GM20431 (cell line): ENCODE measurements around the gene EMSY.

ENCODE experiments used
- in situ Hi-C: fragments of 300-500 bp; cut with MseI, MboI; formaldehyde crosslinking; loops from one replicate; pipeline ENCODE4 v1.15.0; 2020; ENCODE audit warnings: low sequenced_read_pairs; ENCODE audit not compliant: unreplicated experiment

EMSY gene

DNA sequence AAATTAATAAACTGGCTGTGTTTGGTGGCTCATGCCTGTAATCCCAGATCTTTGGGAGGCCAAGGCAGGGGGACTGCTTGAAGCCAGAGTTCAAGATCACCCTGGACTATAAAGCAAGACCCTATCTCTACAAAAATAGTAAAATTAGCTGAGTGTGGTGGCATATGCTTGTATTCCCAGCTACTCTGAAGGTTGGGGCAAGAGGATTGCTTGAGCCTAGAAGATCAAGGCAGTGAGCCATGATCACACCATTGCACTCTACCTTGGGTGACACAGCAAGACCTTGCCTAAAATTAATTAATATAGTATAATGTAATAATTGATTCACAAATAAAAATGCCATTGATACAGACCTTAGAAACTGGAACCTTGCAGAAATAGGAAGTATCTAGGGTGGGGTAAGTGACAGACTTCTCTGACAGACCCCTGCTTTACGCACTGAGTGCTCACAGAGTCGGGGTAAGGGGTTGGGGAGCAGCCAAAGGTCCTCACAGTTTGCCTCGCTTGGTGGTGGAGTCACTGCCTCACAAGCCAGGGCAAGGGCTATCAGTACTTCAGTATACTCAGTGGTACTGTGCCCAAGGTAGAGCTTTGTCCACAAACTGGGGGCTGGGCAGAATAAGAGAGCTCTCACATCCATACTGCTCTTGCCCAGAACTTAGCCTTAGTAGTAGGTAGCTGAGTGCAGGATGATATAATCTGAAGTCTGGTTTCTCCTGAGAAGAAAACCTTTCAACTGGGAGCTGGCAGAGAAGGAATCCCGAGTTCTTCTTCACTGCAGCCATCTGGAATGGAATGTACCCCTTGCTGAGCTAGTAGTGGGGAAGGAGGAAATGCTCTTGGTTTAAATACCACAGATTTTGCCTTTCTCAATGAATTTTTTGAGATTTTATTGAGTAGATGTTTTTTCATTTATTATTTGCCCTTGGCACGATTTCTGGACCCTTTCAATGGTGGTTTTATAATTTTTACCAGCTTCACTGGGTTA is 65.5 kb downstream of the EMSY start:
- in situ Hi-C loops: no loop called here

GRCh38 chr11:76512851-76513653 is 68.2 kb downstream of the EMSY start:
- in situ Hi-C loops: no loop called here

GRCh38 chr11:76513654-76514034 is 68.8 kb downstream of the EMSY start:
- in situ Hi-C loops: no loop called here

DNA sequence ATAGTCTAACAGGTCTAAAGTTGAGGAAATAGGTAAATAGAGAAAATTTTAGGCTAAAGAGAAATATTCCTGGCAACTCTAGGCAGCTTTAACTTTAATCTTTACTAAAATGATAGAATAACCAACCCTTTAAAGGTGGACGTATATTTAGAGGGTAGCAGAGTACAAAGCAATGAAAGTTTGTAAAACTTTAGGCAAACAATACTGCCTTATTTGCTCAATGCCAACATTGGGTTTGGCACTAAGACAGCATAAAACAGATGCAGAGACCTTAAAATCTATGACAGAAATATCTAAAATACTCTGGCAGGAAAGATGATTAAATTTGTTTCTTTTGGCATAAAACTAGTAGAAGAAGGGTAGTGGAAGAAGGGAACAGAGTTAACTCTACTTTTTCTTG is 70.7 kb downstream of the EMSY start:
- in situ Hi-C loops: no loop called here

DNA sequence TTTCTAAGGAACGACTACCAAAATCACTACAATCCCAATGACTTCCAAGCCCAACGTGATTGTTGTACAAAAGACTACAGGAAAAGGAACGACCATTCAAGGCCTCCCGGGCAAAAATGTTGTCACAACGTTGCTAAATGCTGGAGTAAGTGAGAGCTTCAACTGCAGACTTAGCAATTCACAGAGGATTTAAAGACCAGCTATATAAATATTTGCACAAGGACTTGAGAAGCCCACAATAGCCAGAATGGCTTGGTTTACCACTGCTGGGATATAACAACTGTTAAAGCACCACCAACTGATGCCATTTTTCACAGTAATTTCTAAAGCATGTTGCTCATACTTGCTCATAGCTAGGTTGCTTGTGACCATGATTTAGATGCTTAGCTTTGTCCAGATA is 78.3 kb downstream of the EMSY start:
- in situ Hi-C loops: no loop called here

DNA sequence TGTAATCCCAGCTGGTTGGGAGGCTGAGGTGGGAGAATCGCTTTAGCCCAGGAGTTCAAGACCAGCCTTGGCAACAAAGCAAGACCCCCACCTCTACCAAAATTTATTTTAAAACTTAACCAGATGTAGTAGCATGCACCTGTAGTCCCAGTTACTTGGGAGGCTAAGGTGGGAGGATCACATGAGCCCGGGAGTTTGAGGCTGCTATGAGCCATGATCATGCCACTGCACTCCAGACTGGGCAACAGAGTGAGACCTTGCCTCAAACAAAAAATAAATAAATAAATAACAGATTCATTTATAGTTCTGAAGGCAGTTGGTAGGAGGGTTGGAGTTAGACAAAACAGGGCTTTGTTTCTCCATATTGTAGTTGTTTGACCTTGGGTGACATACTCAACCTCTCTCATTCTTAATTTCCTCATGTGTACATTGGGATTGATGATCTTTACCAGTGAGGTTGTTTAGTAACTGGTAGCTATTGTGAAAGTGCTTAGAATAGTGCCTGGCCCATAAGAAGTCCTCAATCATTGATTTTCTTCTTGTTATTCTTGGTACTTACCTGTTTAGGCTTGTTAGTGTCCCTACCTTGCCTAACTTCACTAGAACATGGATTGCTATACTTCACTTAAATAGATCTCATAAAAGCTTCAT is 79.1 kb downstream of the EMSY start:
- in situ Hi-C loops: no loop called here

GRCh38 chr11:76524461-76524860 is 79.6 kb downstream of the EMSY start:
- in situ Hi-C loops: no loop called here

DNA sequence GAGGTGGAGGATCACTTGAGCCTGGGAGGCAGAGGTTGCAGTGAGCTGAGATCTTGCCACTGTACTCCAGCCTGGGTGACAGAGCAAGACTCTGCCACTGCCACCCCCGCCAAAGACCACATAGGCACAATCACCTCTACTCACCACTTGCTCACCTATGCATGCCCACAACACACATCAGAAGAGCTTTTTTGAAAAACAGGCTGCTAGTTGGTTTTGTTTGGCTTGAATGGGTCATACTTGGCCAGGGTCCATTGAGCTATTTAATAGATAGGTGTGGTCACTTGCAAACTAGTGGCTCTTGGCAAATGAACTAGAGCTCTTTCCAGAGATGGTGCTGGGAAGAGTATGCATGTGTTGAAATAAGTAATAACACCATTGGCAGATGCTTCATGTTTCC is 80.1 kb downstream of the EMSY start:
- in situ Hi-C loops: no loop called here

- in situ Hi-C loops: no loop called here
Observed at GRCh38 chr11:76526878-76527277, 82.1 kb downstream of the EMSY start.

DNA sequence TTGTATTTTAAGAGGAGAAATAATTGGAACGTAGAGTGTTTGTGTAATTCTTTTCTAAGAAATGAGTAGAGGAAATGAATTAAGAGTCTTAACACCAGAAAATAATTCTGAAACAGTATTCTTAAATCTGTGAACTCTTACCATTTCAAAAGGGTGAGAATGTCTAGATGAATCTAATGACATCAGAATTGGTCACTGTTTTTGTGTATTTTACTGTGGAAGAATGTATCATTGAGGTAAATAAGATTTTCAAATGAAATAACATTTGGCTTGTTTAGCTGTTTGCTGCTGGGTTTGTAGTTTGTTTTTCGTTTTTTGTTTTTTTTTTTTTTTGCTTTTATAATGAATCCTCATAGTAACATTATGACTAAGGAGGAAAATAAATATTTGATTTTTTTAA is 97.6 kb downstream of the EMSY start:
- in situ Hi-C loops: no loop called here

GRCh38 chr11:76543006-76543703 is 98.3 kb downstream of the EMSY start:
- in situ Hi-C loops: no loop called here

DNA sequence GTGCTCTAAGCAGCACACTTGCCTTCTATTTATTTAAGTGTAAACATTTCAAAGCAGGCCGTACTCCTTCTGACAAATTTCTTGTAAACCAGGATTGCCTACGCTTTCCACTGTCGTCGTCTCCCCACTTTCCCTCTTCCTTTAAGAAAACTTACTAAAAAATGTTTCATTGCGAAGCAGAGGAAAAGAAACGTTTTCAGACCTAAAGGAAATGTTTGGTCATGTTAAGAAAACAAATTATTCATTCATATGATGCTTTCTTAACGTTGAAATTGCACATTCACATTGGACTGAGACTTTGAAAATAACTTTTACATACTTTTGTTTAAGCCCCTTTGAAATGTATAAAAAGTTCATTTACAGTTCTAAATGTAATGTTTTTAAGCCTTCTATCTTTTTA is 106.0 kb downstream of the EMSY start:
- in situ Hi-C loops: no loop called here

- in situ Hi-C loops: no loop called here
Observed at GRCh38 chr11:76551400-76551799, 106.6 kb downstream of the EMSY start.

DNA sequence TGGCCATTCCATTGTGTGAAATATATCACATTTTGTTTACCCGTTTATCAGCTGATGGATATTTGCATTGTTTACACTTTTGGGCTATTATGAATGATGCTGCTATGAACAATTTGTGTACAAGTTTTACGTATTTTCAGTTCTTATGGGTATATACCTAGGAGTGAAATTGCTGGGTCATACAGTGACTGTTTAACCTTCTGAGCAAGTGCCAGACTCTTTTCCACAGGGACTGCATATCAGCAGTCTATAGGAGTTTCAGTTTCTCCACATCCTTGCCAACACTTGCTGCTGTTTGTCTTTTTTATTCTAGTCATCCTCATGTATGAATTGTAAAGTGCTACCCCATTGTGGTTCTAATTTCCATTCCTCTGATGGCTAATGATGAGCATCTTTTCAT is 108.2 kb downstream of the EMSY start:
- in situ Hi-C loops: no loop called here

DNA sequence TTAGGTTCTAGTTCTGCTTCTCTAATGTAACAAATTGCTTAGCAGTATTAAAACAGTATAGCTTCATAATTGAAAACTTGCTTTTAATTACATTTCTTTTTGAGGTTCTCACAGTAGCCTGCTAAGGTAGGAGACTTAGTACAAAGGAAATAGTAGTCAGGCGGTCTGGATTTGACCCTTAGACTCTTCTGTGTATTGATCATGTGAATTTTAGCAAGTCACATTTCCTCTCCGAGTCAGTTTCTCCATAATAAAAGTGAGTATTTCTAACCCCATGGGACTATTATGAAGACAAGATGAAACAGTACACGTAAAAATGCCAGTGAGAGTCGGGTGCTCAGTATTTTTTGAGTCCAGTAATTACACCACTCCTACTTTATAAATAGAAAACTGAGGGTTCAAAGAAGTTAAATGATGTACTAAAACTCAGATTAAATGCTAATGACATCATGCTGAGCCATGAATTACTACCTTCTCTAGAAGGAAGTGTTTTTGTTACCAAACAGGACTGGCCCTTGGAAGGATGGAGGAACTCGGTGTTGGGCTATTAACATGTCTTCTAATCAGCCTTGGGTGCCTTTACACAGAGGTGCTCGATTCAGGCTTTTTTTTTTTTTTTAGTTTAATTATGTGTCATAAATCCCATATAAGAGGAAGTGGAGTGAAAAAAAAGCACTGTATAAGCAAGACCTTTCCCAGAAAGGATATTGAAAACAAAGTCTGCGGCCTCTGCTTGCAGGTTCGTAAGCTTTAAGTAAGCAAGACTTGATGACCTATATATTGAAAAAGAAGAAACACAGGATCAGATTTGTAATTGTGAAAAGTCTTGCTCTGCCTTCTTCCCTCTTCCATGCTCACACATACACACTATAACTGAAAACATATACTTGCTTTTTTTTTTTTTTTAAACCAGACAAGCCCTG is 109.0 kb downstream of the EMSY start:
- in situ Hi-C loops: no loop called here

GRCh38 chr11:76554767-76555166 is 109.9 kb downstream of the EMSY start:
- in situ Hi-C loops: no loop called here

DNA sequence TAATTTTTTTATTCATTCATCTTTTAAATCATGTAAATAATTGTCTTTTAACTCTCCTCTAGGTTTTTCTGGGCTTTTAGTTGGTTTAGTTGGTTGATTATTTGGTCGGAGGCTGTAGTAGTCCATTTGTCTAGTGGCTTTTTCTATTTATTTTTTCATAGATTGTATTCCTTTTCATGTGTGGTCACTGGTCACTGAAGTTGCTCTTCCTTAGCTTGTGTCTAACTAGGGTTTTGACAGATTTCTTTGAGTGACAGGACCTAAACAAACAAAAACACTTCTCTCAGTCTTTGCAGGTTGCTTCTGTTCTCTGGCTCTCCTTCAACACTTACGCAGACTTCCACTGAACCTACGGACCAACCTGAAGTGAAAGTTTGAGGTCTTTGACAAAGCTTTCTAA is 112.6 kb downstream of the EMSY start:
- in situ Hi-C loops: no loop called here

DNA sequence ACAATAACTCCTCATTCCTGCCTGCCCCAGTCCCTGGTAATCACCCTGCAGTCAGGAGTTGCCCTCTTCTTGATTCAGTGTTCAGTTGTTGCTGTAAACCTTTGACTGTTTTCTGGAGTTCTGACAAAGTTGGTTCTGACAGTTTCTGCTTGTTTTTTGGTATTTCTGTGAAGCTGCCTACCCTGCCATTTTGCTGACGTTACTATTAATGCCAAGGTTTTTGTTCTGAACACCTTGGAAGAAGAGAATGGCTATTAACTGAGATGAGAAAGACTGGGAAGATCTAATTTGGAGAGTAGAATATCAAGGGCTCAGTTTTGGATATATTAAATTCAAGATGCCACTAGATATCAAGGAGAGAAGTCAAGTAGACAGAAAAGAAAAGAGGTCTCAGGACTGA is 113.7 kb downstream of the EMSY start:
- in situ Hi-C loops: no loop called here

DNA sequence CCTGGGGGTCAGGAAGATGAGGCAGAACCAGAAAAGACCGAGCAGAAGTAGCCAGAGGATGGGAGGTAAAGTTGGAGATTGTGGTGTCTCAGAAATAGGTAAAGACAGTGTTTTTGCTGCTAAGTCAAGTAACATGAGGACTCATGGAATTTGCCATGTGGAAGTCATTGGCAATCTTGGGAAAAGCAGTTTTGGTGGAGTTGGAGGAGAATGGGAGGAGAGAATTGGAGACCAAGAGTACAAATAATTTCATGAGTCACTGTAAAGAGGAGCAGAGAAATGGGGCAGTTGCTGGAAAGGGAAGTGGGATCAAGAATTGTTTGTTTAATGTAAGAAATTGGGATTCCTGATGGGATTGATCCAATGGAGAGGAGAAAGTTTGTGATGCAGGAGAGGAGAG is 114.1 kb downstream of the EMSY start:
- in situ Hi-C loops: no loop called here
